ENCODE data around the gene TMEM219. TPM values are rescaled to one million over a fixed set of nuclear protein-coding genes. Genes with fewer than 3 reads are reported as not detected.
"Not testable (repeated sequence)": the region's sequence is repeated elsewhere in the genome, so short reads cannot be mapped to it uniquely, and the experiment has no call there.

TMEM219 gene
- total and polyA plus RNA-seq, 5 donors from 2014 or later: 76.7 to 261 (median 198) TPM

DNA sequence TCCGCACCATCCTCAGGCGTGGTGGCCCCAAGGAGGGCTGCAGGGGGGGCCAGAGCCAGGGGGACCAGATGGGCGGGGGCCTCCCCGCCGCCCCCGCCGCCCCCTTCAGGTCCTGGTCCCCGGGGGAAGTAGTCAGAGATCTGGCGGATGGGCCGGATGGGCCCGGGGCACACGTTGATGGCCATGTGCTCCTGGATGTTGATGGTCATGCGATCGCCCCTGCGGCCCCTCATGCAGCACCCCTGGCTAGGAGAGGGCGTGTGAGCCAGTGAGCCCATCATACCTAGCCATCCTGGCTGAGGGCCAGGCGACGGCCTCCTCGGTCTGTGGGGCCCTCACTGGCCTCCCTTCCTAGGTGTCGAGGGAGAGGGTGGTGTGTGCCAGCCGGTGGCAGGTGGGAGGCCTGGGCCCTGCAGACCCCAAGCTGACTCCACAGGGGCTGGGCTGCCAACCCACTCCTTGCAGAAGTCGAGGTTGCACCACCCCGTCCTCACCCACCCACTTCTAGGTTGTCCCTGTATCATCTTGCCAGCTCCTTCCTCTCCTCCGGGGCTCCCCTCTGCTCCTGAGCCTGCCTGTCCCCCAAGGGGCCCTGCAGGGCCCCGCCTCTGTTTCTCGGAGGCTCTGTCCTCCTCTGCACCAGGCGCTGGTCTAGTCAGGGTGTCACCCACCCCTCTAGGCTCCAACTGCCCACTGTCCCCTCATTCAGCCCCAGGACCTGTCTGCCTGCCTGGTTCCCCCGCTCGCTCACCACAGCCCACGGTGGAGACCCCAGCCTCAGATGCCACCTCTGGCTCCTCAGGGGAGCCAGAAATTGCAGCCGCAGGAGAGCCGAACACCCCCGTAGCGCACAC, 48.3 kb downstream of the TMEM219 start:
- ATAC-seq (ENCODE audit: low read depth in 2 of 2) (no peak), DNase-seq (no peak)
- H3K4me3 Mint-ChIP-seq: peak overlapping the region; percentile 43 to 77 (median 64)
- peak overlapping the region in 1 of 3 donors; percentile 20 for H3K27ac Mint-ChIP-seq
- peaks cover 0 to 1% (median 0%) of the 10 kb centered on the region in 7 donors for H3K9me3 Mint-ChIP-seq
- peaks cover 24% of the 10 kb centered on the region for H3K27me3 Mint-ChIP-seq
- H3K4me1 ChIP-seq (ENCODE audit: control insufficient read depth, insufficient read depth, low read length, poor library complexity, severe bottlenecking): peaks cover 14% of the 10 kb centered on the region
- no peaks in the 10 kb centered on the region for H3K27me3 ChIP-seq (ENCODE audit: control insufficient read depth, insufficient read depth, low read length)
- H3K4me3 ChIP-seq (ENCODE audit: low read depth, low read length): no peak overlapping the region
- H3K9me3 ChIP-seq (ENCODE audit: control insufficient read depth in 2 of 2, low read length in 2 of 2): no peaks in the 10 kb centered on the region
- H3K36me3 ChIP-seq (ENCODE audit: control insufficient read depth, insufficient read depth, low read length): no peaks in the 10 kb centered on the region
- peaks cover 0 to 11% (median 4%) of the 10 kb centered on the region in 4 donors for H3K4me1 Mint-ChIP-seq
- no peaks in the 10 kb centered on the region for H3K36me3 Mint-ChIP-seq
- H3K27ac ChIP-seq (ENCODE audit: insufficient read depth, low read length, poor library complexity, severe bottlenecking): no peak overlapping the region

- ATAC-seq (ENCODE audit: low read depth in 2 of 2) (peak; percentile 29 to 35), DNase-seq (peak in 2 of 3 donors; percentile 26 to 30)
- Mint-ChIP-seq H3K36me3 (no peaks in the 10 kb centered on the region), H3K4me1 (peaks cover 0 to 11% (median 4%) of the 10 kb centered on the region in 4 donors), H3K4me3 (peak within 1 kb of the TSS; percentile 61 to 91 (median 86)), H3K27ac (peak within 1 kb of the TSS in 2 of 3 donors; percentile 20 to 36), H3K9me3 (peaks cover 0 to 1% (median 0%) of the 10 kb centered on the region in 7 donors), H3K27me3 (peaks cover 29% of the 10 kb centered on the region)
- Histone ChIP-seq H3K4me3 (ENCODE audit: low read depth, low read length) (no peak within 1 kb of the TSS), H3K36me3 (ENCODE audit: control insufficient read depth, insufficient read depth, low read length) (no peaks in the 10 kb centered on the region), H3K9me3 (ENCODE audit: control insufficient read depth in 2 of 2, low read length in 2 of 2) (no peaks in the 10 kb centered on the region), H3K4me1 (ENCODE audit: control insufficient read depth, insufficient read depth, low read length, poor library complexity, severe bottlenecking) (peaks cover 14% of the 10 kb centered on the region), H3K27me3 (ENCODE audit: control insufficient read depth, insufficient read depth, low read length) (no peaks in the 10 kb centered on the region), H3K27ac (ENCODE audit: insufficient read depth, low read length, poor library complexity, severe bottlenecking) (no peak within 1 kb of the TSS)
These were observed 49.2 kb downstream of the TMEM219 start, which contains the start of gene DOC2A for GRCh38 chr16:30010844-30011713. Gene DOC2A (minus strand): TSS chr16:30011027. CDS start chr16:30010222, 805 bp downstream.

- peaks cover 0 to 11% (median 4%) of the 10 kb centered on the region in 4 donors for H3K4me1 Mint-ChIP-seq
- H3K4me3 ChIP-seq (ENCODE audit: low read depth, low read length): no peak overlapping the region
- no peak for ATAC-seq (ENCODE audit: low read depth in 2 of 2)
- H3K9me3 ChIP-seq (ENCODE audit: control insufficient read depth in 2 of 2, low read length in 2 of 2): no peaks in the 10 kb centered on the region
- peak overlapping the region in 3 of 4 donors; percentile 81 to 91 (median 90) for H3K4me3 Mint-ChIP-seq
- peak overlapping the region in 1 of 3 donors; percentile 36 for H3K27ac Mint-ChIP-seq
- H3K36me3 Mint-ChIP-seq: no peaks in the 10 kb centered on the region
- peaks cover 0 to 1% (median 0%) of the 10 kb centered on the region in 7 donors for H3K9me3 Mint-ChIP-seq
- no peaks in the 10 kb centered on the region for H3K27me3 ChIP-seq (ENCODE audit: control insufficient read depth, insufficient read depth, low read length)
- H3K4me1 ChIP-seq (ENCODE audit: control insufficient read depth, insufficient read depth, low read length, poor library complexity, severe bottlenecking): peaks cover 14% of the 10 kb centered on the region
- H3K36me3 ChIP-seq (ENCODE audit: control insufficient read depth, insufficient read depth, low read length): no peaks in the 10 kb centered on the region
- H3K27ac ChIP-seq (ENCODE audit: insufficient read depth, low read length, poor library complexity, severe bottlenecking): no peak overlapping the region
- no peak for DNase-seq
- peaks cover 34% of the 10 kb centered on the region for H3K27me3 Mint-ChIP-seq
These were observed 50.0 kb downstream of the TMEM219 start for GRCh38 chr16:30011714-30012504.

DNA sequence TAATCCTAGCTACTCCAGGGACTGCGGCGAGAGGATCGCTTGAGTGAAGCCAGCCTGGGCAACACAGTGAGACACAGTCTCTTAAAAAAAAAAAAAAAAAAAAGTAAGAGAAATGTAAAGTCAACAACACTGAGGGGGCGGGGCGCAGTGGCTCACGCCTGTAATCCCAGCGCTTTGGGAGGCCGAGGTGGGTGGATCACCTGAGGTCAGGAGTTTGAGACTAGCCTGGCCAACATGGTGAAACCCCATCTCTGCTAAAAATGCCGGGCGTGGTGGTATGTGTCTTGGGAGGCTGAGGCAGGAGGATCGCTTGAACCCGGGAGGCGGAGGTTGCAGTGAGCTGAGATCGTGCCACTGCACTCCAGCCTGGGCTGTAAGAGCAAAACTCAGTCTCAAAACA, 50.7 kb downstream of the TMEM219 start:
- H3K27me3 ChIP-seq (ENCODE audit: control insufficient read depth, insufficient read depth, low read length); H3K9me3 Mint-ChIP-seq; H3K27ac Mint-ChIP-seq; H3K4me3 ChIP-seq (ENCODE audit: low read depth, low read length); H3K27ac ChIP-seq (ENCODE audit: insufficient read depth, low read length, poor library complexity, severe bottlenecking); H3K36me3 ChIP-seq (ENCODE audit: control insufficient read depth, insufficient read depth, low read length); H3K36me3 Mint-ChIP-seq; DNase-seq; H3K4me3 Mint-ChIP-seq; ATAC-seq (ENCODE audit: low read depth in 2 of 2); H3K9me3 ChIP-seq (ENCODE audit: control insufficient read depth in 2 of 2, low read length in 2 of 2): not testable (repeated sequence)
- Mint-ChIP-seq H3K27me3 (peaks cover 34% of the 10 kb centered on the region), H3K4me1 (peaks cover 0 to 11% (median 4%) of the 10 kb centered on the region in 4 donors)
- H3K4me1 ChIP-seq (ENCODE audit: control insufficient read depth, insufficient read depth, low read length, poor library complexity, severe bottlenecking): peaks cover 14% of the 10 kb centered on the region

DNA sequence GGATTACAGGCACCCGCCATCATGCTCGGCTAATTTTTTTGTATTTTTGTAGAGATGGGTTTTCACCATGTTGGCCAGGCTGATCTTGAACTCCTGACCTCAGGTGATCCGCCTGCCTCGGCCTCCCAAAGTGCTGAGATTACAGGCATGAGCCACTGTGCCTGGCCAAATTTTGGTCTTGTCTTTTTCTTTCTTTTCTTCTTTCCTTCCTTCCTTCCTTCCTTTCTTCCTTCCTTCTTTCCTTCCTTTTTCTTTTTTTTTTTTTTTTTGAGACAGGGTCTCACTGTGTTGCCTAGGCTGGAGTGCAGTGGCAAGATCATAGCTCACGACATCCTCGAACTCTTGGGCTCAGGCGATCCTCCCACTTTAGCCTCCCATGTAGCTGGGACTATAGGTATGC, 53.6 kb downstream of the TMEM219 start:
- not testable (repeated sequence) for H3K27ac ChIP-seq (ENCODE audit: insufficient read depth, low read length, poor library complexity, severe bottlenecking); H3K9me3 Mint-ChIP-seq; H3K9me3 ChIP-seq (ENCODE audit: control insufficient read depth in 2 of 2, low read length in 2 of 2); H3K27me3 ChIP-seq (ENCODE audit: control insufficient read depth, insufficient read depth, low read length); H3K4me1 ChIP-seq (ENCODE audit: control insufficient read depth, insufficient read depth, low read length, poor library complexity, severe bottlenecking); H3K36me3 Mint-ChIP-seq; DNase-seq; H3K4me3 ChIP-seq (ENCODE audit: low read depth, low read length); H3K36me3 ChIP-seq (ENCODE audit: control insufficient read depth, insufficient read depth, low read length); ATAC-seq (ENCODE audit: low read depth in 2 of 2); H3K4me3 Mint-ChIP-seq
- peak overlapping the region in 1 of 3 donors; percentile 80 for H3K27ac Mint-ChIP-seq
- H3K4me1 Mint-ChIP-seq: peaks cover 0 to 10% (median 4%) of the 10 kb centered on the region in 4 donors
- peaks cover 34% of the 10 kb centered on the region for H3K27me3 Mint-ChIP-seq

DNA sequence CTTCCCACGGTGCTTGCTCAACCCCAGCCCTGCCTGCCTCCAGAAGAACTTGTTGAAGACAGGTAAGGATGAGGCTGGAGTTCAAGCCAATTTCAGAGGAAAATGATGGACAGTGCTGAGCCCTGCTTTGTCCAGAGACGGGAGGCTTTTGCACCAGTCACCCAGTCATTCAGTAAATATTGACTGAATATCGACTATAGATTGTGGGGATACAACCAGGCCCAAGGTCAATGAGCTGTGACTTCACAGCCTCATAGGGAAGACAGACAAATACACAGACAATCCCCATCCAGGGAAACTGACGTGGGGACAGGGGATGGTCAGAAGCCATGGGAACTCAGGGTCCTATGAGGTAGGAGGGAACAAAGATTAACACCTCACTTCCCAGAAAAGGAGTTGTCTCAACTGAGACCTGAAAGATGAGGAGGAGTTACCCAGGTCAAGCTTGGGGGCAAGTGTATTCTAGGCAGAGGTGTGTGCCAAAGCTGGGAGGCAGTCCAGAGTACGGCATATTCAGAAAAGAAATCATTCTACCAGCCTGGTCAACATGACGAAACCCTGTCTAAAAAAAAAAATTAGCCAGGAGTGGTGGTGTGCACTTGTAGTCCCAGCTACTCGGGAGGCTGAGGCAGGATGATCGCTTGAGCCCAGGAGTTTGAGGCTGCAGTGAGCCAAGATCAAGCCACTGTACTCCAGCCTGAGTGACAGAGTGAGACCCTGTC, 54.8 kb downstream of the TMEM219 start:
- no peak for ATAC-seq (ENCODE audit: low read depth in 2 of 2)
- Mint-ChIP-seq H3K27ac (no peak overlapping the region), H3K36me3 (no peaks in the 10 kb centered on the region), H3K4me3 (no peak overlapping the region), H3K27me3 (peaks cover 41% of the 10 kb centered on the region), H3K9me3 (peaks cover 0 to 2% (median 0%) of the 10 kb centered on the region in 7 donors), H3K4me1 (peaks cover 0 to 21% (median 7%) of the 10 kb centered on the region in 4 donors)
- H3K36me3 ChIP-seq (ENCODE audit: control insufficient read depth, insufficient read depth, low read length): no peaks in the 10 kb centered on the region
- H3K9me3 ChIP-seq (ENCODE audit: control insufficient read depth in 2 of 2, low read length in 2 of 2): no peaks in the 10 kb centered on the region
- no peak overlapping the region for H3K27ac ChIP-seq (ENCODE audit: insufficient read depth, low read length, poor library complexity, severe bottlenecking)
- no peak for DNase-seq
- H3K4me3 ChIP-seq (ENCODE audit: low read depth, low read length): no peak overlapping the region
- peaks cover 10% of the 10 kb centered on the region for H3K4me1 ChIP-seq (ENCODE audit: control insufficient read depth, insufficient read depth, low read length, poor library complexity, severe bottlenecking)
- no peaks in the 10 kb centered on the region for H3K27me3 ChIP-seq (ENCODE audit: control insufficient read depth, insufficient read depth, low read length)

All from CD4-positive, CD25-positive, alpha-beta regulatory T cell (primary cell).